Hematopoietic multipotent progenitor cell treated with erythropoietin and hydrocortisone succinate and interleukin-3 and kit ligand, for 4 days (in vitro differentiated cells): ENCODE measurements around the gene RHO.

Source experiments
- DNase-seq: peaks from one replicate; pipeline ENCODE4 v3.0.0-alpha.2; 2015

The RHO gene

DNA sequence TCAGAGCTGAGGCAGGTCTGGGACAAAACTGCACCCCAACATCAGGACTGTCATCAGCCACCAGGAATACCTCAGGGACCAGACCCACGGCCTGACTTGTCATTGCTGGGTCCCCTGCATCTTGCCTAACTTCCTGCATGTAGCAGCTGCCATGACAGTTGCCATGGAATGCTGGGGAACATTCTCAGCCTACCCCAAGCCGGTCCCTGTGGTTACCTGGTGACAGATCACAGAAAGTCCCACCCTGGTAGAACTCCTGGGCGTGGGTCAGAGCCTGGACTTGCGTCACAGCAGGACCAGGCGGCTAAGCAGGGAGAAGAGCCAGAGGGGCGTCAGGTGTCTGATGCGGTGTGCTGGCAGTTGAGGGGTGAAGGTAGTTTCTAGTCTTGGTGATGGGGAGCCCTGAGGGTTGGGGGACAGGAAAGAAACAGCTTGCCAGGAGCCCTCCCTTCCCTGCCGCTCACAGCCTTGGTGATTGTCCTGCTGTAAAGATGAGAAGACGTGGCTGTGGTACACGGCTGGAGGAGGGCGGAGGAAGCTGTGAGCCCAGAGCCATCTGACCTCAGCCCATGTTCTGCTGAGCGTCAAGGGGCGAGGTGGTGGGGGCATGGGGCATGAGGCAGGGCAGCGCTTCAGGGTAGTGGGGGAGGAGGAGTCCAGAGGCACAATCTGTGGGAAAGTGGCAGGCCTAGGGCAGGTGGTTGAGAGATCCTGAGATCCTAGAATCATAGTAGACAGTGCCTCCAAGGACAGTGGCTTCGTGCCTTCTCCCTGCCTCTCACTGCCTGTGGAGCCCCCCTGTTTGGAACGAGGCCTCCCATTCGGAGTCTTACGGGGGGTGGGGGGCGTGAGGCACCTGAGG, 19.9 kb downstream of the RHO start:
- DNase-seq, result no peak

DNA sequence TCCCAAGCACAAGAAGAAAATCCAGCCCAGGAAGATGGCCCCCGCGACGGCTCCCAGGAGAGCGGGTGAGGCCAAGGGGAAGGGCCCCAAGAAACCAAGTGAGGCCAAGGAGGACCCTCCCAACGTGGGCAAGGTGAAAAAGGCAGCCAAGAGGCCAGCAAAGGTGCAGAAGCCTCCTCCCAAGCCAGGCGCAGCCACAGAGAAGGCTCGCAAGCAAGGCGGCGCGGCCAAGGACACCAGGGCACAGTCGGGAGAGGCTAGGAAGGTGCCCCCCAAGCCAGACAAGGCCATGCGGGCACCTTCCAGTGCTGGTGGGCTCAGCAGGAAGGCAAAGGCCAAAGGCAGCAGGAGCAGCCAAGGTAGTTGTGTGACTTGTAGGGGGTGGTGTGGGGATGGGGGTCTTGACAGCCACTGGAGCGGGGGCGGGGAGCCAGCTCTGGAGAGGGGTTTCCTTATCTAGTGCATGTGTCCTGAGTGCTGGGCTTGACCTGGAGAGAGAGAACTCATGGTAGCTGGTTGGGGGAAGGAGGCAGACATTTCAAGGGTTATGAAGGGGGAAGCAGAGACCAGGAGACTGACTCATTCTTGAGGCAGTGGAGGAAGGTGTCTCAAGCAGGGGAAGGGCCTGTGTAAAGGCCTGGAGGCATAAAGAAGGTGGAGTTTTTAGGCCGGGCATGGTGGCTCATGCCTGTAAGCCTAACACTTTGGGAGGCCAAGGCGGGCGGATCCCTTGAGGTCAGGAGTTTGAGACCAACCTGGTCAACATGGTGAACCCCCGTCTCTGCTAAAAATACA, 20.8 kb downstream of the RHO start:
- DNase-seq, result peak; percentile 40

DNA sequence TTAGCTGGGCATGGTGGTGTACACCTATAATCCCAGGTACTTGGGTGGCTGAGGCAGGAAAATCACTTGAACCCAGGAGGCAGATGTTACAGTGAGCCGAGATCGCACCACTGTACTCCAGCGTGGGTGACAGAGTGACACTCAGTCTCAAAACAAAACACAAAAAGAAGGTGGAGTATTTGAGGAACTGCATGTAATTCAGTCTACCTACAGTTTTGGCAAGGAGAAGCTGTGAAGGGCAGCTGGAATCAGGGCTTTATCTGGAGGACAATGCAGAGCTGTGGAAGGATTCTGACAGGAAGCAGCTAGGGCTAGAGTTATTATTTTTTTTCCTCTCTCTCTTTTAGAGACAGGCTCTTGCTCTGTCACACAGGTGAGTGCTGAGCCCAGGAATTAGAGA, 21.4 kb downstream of the RHO start:
- no peak for DNase-seq

DNA sequence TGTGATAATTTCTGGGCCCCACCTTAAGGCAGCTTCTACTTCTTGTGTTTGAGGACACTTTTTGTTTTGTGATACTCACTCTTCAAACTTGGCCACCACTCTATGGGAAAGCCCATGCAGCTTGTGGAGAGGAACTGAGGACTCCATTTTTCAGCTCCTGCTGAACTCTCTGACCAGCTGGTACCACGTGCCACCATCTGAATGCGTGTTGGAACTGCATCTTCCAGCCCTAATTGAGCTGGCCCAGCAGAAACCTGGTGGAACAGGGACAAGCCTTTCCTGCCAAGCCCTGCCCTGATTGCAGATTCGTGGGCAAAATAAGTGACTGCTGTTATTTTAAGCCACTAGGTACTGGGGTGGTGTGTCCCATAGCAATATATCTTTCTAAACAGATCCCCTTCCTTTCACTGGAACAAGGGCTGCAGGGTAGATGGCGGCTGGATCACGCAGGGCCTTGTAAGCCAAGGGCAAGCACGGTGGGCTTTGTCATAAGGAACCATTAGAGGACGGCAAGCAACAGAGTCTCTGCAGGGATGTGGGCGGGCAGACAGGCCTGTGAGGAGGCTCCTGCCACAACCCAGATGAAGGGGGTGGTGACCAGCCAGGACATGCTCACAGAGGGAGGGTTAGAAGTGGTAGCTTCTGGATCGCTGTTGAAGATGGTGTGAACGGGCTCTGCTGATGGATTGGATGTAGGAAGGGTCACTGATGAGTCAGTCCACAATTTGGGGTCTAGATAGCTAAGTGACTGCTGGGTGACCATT, 24.0 kb downstream of the RHO start:
- DNase-seq, result no peak

DNA sequence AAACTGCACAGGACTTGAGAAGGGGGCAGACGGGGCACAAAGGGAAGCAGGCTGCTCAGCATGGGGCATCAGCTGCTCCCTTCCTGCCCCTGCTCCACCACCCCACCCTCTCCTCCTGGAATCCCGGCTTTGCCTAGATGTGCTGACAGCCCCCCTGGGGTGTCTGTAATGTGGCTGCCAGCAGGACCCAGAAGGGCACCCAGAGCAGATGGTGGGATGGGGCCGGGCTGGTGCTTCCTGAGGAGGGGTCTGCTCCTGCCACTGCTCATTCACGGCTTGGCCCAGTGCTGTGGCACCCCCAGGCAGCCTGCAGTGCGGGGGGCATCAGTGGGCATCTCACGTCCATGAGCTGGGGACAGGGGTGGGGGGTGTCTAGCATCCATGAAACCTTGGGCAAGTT, 24.7 kb downstream of the RHO start:
- DNase-seq, result no peak

DNA sequence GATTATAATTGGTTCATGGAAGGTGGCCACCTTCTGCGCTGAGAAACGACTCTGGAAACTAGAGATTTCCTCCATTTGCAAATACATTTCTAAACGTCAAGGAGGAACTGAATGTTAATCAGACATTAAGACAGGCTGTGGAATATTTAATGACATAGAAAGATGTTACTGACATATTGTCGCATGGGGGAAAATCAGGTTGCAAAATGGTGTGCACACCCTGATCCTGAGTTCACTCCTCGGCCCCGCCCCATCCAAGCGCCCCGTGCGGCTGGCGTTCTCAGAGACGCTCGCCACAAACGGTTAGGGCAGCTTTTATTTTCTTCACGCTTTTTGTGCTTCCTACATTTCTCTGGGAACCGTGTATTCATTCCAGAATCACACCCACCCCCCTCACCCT, 25.3 kb downstream of the RHO start:
- DNase-seq, result peak; percentile 70

DNA sequence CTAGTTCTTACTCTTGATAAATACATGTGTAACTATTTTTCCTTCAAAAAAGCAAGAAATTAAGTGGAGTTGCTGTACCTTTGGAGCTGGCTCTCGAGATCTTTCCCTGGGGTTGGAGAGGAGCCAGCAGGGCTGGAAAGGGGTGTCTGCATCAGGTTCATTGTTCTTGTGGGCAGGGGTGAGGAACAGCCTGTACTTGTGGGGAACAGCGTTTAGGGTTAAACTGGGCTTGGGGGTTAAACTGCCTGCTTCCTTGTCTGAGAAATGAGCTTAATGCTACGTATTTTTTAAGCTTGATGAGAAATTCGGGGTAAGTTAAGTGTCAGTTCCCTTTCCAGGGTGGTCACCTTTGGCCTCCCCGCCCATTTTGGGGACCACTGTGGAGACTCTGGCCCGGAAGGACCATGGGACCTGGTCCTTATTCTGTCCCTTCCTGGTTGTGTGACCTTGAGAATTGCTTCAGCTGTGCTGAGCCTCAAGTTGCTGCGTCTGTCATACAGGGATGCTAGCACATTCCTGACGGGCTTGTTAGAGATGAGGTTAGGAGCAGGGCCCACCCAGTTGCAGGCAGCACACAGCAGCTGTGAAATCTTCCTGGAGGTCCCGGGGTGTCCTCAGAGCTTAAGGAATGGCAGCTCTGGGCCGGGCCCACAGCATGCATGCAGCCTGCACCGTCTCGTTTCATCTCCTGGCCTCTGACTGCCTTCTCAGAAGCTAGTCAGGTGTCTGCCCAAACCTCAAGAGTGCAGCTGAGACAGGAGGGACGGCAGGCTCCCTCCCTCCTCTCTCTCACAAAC, 26.1 kb downstream of the RHO start:
- DNase-seq, result peak; percentile 64

DNA sequence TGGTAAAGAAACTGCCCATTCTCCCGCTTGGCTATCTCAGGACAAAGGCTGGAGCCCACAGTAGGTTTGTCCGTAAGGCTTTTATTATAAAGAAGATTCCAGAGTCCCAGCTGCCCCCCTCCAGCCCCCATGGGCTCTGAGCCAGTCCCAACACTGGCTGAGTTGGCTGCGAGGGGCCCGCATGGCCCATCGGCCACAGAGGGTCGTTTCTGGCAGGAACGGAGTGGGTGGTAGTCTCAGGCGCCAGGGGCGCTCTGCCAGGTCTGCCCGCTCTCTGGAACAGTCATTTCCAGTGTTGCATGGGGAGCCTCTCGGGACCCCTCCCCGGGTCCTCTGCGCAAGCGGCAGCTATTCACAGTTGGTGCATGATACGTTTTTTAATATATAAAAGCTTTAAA, 26.7 kb downstream of the RHO start:
- DNase-seq, result no peak

DNA sequence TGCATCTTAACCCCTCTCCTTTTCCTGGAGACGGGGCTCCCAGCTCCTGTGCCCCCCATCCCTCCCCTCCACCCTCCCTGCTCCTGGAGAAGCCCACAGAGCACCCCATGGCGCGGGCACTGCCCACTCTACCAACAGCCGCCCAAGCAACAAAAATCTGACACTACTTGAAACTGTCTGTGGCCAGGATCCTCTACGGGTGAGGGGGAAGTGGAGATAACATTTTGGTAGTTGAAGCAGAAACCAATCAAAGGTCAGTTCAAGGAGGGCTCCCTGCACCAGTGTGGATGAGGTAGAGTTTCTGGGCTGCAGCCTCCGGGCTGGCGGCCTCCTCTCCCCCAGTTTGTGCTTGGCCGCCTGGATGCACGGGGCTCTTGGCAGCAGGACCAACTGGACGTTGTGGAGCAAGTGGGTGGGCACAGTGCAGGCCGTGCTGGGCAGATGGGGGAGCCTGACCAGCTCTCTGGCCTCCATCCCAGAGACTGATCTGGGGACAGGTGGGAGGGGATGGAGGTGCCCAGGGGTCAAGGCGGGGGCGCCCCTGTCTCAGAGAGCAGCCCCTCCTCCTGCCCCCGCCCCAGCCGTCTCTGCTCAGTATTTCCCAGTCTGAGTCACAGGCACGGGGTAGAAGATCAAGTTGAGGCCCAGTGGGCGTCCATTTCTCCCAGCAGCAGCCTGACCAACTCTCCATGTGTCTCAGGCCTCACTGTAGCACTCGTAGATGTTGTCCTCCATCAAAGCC, 27.3 kb downstream of the RHO start:
- no peak for DNase-seq

DNA sequence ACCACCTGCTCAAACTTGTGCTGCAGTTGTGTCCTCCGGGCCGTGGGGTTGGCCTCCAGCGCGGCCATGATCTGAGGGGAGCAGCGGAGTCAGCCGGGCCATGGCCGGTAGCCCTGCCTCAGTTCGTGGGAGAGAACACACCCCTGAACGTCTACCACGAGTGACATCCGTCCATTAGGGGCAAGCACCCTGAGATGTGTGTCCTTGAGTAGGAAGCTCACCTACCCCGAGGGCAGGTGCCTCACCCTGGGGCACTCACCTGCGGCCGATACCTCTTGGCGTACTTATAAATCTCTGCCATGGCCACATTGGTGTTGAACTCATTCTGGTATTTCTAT, 27.9 kb downstream of the RHO start:
- DNase-seq, result no peak

DNA sequence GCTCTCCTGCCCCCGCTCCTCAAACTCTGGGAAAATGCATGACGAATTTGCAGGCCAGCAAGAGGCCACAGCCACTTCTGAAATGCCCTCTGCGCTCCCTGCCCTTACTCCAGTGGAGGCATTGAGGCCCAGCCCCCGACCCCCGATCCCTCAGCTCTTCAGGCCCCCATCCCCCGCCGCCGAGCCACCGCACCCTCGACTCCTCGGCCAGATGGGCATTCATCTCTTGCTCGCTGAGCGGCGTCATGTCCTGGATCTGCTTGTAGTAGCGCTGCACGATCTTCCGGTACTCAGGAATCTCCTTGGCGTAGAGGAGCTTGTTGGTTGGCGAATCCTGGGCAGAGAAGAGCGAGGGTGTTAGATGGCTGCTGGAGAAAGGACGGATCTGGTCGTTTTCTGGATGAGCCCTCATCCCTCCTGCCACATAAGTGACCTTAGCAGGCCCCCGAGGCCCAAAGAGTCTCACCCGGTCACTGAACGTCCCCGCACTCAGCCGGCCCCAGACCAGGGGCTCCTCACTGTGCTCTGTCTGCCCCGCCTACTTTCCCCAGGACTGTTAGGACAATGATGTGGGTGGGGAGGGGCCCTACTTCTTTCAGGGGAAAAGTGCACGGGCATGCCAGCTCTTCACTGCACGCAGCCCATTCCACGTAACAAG, 28.6 kb downstream of the RHO start:
- no peak for DNase-seq

DNA sequence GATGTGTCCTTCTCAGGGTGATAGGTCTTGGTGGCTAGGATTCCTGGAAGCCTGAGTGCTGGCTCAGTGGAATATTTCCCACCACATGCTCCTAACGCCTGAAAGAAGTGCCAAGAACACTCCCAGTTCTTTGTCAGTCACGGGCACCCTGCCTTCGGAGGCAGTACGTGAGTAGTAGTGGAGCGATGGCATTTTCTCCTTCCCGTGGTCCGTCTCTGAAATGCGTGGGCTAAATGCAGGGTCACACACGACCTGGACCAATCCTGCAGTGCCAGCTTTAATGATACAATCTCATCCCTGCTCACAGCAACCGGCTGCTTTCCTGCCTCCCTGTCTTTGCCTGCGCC, 29.1 kb downstream of the RHO start:
- DNase-seq, result no peak

DNA sequence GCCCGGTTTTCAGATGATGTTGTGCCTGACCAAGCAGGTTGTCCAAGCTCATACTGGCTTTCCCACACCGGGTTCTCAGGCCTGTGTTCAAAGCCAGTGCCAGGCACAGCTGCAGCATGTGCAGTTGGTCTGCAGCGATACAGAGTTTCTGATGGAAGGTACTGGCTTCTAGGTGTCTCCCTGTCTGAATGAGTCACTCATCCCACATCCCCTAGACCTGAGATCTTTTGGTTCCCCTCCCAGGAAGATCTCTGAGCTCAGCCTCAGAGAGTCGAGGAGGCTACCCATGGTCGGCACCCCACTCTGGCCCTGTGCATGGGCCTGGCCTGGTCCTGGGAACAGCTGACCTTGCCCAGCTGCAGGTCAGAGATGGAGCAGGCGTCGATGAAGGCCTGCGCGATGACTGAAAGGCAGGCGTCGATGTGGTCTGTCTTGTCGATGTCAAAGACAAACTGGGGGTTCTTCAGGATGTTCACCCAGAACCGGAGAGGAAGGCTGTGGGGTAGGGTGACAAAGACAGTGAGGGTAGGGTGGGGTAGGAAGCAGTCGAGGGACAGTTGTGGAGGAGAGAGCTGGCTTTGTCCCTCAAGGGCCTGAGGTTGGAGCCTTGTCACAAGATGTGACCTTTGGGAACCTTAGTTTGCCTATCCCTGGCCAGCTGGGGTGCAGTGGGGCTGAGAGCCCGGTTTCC, 29.8 kb downstream of the RHO start:
- no peak for DNase-seq

DNA sequence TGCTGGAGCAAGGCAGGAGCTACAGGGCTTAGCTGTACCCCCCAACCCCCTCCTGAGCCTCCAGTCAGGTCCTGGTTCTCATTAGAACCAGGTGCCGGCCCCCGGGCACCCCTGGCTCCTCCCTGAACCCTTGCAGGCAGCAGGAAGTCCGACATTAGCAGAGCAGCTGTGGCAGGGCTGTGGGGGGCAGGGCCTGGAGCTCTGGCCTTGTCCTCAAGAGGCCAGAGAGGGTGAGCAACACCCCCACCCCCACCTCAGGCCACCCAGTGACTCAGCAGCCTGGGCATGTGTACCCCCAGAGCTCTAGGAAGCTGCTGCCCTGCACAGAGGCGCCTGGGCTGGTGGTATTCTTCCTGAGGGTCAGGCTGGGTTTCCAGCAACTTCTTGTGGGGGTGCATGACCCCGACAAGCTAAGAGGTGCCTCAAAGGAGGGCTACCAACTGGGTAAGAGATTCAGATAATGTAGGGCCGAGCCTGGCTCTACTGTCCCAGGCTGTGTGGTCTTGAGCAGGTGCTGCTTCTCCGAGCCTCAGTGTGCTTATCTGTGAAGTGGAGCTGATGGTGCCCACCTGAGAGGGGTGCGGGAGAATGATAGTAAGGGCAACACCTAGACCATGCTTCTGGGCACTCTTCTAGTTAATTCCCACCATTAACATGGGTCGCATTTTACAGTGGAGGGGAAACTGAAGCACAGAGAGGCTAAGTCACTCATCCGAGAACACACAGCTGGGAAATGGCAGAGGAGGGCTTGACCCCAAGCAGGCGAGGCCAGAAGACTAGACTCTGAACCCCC, 30.5 kb downstream of the RHO start:
- peak; percentile 72 for DNase-seq

DNA sequence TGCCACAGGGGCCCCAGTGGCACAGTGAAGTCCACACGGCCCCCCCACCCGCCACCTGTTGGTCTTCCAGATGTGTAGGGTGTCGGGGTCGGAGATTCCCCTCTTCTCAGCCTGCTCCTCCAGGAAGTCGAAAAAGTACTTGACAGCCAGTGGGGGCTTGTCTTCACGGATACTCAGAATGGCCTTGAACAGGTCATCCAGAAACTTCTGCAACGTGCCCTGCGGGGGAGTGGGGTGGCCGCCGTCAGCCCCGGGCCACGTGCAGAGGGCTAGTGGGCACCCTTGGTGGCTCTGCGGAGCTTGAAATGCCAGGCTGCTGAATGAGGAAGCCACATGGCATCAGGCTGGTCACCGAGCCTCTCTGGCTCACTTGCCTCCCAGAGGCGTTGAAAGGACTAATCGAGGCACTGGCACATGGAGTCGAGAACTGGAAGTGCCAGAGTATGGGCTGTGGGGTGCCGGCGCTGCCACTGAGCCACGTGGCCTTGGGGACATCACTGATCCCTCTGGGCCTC, 31.2 kb downstream of the RHO start:
- no peak for DNase-seq

DNA sequence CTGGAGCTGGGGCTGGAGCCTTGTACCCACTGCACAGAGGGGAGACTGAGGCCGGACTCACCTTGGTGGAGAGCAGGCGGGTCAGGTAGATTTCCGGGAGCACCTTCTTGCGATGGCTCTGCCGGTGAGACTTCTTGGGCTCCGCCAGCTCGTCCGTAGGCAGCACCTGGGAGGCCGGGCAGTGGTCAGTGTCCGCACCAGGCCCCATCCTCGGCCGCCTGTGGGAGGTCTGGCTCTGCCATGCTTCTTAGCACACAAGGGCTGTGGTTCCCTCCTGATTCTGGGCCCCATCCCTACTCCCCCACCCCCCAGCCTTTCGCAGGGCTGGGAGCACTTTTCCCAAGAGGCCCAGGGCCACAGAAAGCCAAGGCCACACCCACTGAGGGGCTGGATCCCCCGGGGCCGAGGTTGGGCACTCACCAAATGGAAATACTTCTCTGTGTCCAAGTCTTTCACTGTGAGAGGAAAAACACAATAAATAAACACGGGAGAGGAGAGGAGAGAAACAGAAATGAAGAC, 31.9 kb downstream of the RHO start:
- no peak for DNase-seq

DNA sequence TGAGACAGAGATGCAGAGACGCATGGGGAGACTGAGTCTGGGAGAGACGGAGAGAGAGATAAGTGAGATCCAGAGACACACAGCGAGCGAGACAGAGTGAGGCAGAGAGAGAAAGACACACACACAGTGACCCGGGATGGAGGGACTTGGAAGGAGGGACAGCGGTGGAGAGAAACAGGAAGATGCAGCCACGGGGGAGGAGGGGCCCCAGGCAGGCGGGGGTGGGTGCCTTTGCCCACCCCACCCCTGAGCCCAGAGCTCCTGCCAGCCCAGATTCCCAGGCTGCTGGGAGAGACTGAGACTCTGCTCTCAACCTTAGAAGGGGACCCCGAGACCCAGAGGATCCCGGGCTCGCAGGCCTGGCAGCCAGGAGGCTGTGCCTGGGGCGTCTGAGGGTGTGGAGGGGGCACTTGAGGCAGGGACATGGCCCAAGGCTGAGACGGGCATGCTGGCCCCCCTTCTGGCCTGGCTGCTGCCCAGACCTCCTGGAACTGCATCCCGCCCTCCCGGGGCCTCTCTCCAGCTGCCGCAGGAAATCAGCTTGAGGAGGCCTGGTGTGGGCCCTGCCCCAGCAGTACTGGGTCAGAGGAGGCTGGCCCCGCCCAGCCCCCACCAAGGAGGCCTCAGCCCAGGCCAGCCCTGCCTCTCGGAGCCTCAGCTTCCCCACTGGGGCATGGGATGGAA, 32.6 kb downstream of the RHO start:
- DNase-seq, result no peak

DNA sequence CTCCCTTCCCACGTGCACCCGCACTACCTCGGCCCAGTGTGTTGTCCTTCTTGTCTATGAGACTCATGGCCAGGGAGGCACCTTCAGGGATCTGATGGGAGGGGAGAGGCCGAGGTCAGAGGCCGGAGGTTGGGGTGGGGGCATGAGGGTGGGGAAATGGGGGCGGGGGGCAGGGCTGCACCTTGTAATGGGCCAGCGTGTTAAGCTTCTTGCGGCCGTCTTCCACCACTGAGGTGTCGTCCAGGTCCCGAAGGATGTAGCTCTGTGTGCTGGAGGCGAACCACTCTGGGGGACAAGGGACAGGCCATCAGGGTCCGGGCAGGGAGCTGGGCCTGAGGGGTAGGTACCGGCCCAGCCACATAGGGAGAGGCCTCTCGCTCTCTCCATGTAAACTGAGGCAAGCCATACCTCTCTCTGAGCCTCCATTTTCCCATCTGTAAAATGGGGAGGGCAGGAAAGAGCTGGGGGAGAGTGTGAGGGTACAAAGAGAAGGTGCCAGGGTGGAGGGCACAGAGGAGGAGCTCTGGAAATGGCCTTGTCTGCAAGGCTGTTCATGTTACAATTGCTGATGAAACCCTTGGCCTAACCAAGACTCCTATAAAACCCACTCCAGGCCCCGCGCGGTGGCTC, 33.3 kb downstream of the RHO start:
- DNase-seq, result no peak

DNA sequence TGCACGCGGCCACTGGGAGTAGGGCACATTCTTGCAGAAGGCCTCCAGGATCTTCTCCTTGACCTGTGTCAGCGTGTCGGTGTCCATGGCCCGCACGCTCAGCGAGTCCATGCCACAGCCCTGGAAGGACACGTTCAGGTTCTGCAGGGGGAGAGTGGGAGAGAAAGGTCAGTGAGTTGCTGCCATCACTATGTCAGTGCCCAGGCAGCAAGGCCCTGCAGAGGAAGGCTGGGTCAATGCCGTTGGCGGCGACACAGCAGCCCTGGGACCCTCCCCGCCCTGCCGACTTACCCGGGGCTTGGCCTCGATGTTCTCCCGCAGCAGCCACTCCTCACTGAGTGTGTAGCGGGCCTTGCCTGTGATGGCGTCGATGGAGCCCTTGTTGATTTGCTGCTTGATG, 34.4 kb downstream of the RHO start:
- DNase-seq, result no peak
